NCI-H128 (cell line): ENCODE measurements around the gene SPTBN4.
A peak's percentile ranks its signal among the peaks of the same experiment; 100 is the strongest.
"Not testable (repeated sequence)": the region's sequence is repeated elsewhere in the genome, so short reads cannot be mapped to it uniquely, and the experiment has no call there.

Experiments
- DNase-seq: peaks from one replicate; lab custom pipeline; 2025; ENCODE audit not compliant: unreplicated experiment; lab: John Stamatoyannopoulos, UW

Gene SPTBN4

DNA sequence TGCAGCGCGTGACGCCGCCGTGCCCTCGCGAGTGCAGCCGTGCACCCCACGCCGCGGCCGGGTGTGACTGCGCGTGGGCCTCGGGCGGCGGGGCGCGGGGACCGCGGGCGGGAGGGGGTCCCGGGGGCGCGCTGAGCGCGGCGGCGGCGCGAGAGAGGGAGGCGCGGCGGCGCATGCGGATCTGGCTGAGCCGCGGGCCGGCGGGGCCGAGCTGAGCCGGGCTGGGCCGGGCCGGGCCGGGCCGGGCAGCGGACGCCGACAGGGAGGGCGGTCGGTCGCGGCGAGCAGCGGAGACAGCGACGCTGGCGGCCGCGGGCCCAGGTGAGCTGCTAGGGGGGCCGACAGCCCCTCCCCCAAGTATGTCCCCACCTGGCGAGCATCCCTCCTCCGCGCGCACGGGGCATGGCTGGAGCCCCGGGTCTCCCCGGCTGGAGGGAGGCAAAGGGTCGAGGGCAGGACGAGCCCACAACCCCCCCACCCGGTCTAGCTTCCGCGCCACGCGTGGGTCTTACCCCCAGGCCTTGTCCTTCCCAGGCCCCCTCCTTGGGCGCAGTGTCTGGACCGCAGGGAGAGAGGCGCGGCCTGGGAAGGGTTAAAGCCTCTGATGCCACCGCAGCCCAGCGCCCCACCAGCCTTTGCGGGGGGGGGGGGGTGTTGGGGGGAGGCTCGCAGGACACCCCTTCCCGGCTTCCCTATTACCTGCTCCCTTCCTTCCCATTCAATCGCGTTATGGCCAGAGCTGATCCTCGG is at the start of gene SPTBN4:
Gene SPTBN4 (plus strand): TSS at position 17 of the 750 bp plus-strand sequence. CDS start 5,621 bp downstream, outside the sequence.
- DNase-seq = no peak

DNA sequence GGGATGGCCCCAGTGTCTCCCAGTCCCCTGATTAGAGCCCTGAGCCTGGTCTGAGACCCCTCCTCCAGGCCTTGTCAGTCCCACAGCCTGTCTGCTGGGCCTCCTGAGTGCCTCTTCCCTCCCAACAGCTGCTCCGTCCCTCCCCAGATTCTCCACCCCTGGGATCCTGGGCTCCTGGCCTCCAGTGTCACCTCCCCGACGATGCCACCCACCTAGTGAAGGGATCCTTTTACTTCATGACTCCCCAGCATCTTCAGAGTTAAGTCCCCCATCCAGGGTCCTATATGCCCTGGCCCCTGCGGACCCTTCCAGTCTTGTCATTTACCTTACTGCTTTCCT is 49.2 kb upstream of the SPTBN4 start:
- no peak for DNase-seq

DNA sequence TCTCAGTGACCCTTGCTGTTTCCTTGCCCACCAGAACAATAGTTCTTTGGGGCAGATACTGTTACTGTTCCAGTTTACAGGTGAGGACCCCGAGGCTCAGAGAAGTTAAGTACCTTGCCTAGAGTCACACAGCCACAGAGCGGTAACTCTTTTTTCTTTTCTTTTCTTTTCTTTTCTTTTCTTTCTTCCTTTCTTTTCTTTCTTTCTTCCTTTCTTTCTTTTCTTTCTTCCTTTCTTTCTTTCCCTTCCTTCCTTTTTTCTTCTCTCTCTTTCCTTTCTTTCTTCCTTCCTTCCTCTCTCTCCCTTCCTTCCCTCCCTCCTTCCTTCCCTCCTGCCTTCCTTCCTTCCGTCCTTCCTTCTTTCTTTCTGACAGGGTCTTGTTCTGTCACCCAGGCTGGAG is 48.8 kb upstream of the SPTBN4 start:
- no peak for DNase-seq

DNA sequence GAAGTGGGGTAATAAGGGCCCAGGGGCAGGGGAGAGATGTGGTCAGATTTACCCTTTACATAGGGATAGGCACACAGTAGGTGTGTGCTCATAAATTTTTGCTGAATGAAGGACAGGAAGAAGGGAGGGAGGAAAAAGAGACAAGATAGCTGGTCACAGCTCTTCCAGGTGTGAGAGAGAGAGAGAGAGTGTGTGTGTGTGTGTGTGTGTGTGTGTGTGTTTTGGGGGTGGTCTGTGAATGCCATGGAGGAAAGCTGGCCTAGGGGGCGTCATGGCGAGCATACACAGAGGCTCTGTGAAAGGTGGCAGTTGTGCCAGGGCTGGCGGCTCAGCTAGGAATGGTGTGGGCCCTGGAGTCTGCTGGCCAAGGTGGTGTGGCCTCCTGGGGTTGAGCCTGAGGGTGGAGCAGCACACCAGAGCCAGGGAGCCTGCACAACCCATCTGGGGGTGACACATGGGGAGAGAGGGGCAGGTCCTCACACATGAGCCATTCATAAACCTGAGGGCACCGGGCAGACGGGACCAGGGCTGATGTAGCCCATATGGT is 47.7 kb upstream of the SPTBN4 start:
- no peak for DNase-seq

DNA sequence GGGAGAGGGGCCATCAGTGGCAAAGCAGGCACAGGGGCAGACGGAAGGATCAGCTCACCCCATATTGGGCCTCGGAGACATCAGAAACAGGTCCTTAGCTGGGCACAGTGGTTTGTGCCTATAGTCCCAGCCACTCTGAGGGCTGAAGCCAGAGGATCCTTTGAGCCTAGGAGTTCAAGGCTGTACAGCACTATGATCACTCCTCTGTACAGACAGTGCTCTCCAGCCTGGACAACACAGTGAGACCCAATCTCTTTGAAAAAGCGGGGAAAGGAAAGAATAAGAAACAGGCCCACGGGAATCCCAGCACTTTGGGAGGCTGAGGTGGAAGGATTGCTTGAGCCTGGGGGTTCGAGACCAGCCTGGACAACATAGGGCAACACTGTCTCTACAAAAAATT is 47.0 kb upstream of the SPTBN4 start:
- DNase-seq = no peak

DNA sequence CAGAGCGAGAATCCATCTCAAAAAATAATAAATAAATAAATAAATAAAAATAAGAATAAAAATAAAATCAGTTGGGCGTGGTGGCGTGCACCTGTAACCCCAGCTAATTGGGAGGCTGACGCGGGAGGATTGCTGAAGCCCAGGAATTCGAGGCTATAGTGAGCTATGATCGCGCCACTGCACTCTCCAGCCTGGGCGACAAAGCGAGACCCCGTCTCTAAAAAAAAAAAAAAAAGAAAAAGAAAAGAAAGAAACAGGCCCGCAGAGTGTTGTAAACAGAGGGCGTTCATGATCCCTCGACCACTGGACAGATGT is 46.4 kb upstream of the SPTBN4 start:
- no peak for DNase-seq

DNA sequence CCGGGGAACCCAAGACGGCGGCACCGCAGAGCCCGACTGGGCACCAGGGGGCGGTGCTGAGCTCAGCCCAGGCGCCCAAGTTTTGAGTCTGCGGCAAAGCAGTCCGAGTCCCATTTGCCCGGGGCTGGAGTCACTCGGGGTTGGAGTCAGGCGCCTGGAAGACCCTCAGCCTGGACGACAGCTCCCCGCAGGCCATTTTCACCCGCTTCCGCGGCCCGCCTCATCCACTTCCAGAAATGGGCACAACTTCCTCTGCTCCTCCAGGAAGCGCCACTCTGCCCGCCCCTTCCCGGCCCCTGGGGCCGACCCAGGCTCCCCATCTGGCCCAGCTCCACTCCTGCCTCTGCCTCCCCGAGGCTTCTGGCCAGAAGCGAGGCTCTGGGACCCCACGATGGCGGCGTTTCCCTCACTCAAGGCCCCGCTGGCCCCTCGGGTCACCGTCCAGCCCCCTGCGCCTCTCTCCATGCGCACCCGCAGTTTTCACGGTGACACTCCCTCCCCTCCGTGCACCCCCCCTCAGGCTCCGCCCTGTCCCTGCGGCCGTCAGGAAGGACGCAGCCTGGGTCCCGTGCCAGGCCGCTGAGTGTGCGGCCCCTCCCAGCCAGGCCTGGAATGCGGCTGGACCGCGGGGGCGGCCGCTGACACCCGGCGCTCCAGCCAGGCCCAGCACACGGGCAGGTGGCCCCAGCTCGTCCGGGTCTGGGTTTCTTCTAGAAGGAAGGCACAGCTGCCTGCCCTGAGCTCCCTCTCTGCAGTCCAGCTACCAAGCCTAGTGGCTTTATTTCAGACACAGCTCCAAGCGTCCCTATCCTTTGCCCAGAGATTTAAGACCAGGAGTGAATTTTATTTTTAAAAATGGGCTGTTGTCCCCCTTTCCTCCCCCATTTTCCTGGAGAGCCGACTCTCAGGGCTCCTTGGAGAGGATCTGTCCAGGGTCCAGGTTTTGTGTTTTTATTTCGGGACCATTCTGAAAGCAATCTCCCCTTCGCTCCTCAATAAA is 45.7 kb upstream of the SPTBN4 start:
- DNase-seq = peak; percentile 48

DNA sequence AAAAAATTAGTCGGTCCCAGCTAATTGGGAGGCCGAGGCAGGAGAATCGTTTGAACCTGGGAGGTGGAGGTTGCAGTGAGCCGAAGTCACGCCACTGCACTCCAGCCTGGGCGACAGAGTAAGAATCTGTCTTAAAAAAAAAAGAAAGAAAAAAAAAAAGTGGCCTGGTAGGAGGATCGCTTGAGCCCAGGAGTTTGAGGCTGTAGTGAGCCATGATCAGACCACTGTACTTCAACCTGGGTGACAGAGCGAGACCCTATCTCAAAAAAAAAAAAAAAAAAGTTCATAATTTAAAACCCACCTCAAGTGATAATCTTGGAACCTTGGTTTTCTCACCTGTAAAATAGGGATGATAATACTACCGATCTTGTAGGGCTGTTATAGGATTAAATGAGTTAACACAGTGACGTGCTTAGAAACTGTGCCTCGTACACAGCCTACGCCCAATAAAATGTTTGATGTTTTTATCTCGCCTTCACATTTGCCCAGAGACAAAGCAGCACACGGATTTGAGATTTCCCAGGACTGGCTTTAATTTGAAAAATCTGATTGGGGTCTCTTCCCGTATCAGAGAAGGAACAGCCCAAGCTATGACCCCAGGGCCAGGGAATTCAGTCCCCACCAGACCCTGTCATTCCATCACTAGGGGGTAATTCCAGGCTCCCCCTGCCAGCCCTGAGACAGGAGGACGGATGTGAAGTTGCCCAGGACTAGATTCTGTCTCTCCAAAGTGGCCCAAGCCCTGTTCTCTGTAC is 44.6 kb upstream of the SPTBN4 start:
- DNase-seq = no peak

DNA sequence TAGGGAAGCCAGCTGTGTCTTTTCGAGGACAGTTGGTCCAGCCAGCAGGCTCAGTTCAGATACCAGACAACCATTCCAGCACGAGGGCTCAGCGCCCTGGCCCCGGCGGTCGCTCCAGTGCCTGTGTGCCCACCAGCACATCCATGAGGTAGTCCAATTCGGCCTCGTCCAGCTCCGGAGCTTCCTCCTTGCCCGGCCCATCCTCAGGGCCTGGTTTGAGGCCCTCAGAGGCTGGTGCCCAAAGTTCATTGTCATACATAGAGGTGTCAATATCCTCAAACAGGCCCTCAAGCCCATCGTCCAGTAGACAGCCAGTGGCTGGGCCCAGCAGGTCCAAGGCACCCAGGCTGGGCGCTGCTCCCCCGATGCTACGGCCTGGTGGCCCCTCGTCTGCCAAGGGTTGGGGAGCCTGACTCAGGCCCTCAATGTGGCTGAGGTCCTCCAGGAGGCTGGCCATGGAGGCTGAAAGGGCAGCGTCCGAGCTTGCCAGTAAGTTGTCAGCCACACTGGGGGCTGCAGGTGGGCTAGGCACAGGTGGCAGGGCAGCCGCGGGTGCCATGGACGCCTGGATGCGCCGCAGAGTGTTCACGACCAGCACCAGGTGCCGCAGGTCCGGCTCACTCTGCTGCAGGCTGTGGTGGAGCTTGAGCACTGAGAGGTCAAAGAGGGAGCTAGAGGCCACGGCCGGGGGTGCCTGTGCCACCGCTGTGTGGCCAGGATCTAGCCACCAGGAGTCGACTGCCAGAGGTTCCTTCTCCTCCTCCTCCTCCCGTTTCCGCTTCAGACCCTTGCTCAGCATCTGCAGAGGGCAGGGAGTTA is 43.8 kb upstream of the SPTBN4 start:
- no peak for DNase-seq

DNA sequence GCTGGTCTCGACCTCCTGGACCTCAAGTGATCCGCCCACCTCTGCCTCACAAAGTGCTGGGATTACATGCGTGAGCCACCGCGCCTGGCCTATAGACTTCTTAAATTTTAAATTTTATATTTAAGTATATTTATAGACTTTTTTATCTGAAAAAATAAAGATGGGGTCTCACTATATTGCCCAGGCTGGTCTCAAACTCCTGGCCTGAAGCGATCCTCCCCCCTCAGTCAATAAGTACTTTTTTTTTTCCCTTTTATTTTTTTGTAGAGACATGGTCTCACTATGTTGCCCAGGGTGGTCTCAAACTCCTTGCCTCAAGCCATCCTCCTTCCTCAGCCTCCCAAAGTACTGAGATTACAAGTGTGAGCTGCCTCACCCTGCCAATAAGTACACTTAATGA is 42.9 kb upstream of the SPTBN4 start:
- no peak for DNase-seq

DNA sequence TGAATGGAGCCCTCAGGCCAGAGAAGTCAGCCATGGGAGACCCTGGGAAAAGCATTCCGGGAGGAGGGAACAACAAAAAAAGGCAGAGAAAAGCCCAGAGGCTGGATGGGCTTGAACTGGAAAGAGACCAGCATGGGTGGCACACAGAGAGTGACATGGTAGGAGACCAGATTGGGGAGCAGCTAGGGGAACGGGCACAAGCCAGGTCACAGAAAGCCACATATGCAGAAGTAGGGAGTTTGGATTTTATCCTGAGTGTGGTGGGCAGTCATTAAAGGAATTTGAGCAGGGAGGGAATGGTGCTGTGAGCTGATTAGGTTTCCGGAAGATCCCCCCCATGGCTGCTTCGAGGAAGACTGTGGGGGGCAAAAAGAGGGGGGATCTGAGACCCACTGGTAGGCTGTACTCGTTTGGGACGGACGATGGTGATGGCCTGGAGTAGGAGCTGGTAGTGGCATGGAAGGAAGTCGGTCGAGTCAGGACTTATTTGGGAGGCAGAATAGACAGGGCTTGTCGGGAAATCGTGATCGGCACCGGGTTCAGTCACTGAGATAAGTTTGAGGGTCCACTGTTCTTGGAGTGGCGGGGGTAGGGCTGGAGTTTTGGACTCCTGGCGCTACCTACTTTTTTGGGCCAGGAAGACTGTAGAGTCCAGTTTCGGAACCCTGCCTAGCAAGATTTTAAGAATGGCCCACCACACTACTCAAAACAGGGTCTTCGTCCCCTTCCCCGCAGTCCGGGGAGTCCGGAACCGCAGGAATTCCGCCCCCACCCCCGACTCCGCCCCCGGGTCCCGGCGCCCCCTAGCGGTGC is 42.0 kb upstream of the SPTBN4 start:
- no peak for DNase-seq

DNA sequence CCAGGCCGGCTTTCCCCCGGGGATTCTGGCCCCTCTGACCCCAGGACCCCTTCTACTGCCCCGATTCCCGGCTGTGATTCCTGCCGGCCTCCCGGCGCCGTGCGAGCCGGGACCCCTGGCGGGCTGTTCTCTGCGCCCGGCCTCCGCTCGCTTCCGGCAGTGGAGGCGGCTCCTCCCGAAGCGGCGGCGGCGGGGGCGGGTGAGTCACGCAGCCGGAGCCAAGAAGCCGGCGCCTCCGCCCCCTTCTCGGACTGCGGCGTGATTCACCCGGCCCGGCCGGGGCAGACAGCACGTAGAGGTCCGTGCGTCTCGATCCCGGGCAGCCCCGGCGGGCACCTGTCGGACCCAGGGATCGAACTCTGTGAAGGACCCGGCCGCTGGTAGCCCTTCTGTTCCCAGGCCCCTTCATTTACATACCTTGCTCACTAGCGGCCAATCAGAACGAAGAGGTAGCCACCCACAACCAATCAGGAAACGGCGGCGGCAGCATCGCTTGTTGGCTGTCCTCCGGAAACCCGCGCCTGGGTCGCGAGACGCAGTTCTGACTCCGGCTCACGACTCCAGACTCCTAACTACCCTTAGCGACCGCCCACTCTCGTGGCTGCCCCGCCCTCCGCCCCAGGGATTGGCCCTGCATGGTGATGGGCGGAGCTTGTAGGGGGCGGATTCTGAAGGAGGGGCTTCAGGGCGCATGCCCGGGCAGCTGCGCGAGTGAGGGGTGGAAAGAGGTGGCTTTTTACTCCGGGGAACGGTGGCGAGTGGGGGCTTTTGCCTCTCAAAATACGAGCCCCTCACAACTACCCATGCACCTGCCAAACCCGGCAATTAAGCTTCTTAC is 41.1 kb upstream of the SPTBN4 start, which contains the start of gene SERTAD1:
Gene SERTAD1 (minus strand): TSS at position 543 of the 838 bp plus-strand sequence. CDS start 2,446 bp downstream, outside the sequence.
- peak; percentile 98 for DNase-seq

DNA sequence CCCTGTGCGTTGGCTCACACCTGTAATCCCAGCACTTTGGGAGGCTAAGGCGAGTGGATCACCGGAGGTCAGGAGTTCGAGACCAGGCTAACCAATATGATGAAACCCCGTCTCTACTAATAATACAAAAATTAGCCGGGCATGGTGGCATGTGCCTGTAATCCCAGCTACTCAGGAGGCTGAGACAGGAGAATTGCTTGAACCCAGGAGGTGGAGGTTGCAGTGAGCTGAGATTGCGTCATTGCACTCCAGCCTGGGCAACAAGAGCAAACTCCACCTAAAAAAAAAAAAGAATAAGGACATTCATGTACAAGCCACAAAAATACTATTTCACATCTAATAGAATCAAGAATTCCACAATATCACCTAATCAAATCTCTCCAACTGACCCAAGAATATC is 38.6 kb upstream of the SPTBN4 start:
- not testable (repeated sequence) for DNase-seq

DNA sequence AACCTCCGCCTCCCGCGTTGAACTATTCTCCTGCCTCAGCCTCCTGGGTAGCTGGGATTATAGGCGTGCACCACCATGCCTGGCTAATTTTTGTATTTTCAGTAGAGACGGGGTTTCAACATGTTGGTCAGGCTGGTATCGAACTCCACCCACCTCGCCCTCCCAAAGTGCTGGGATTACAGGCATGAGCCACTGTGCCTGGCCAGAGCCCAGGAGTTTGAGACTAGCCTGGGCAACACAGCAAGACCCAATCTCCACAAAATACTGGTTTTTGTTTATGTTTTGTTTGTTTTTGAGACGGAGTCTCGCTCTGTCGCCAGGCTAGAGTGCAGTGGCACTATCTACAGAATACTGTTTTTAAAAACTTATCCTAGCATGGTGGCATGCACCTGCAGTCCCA is 36.6 kb upstream of the SPTBN4 start:
- DNase-seq = not testable (repeated sequence)

DNA sequence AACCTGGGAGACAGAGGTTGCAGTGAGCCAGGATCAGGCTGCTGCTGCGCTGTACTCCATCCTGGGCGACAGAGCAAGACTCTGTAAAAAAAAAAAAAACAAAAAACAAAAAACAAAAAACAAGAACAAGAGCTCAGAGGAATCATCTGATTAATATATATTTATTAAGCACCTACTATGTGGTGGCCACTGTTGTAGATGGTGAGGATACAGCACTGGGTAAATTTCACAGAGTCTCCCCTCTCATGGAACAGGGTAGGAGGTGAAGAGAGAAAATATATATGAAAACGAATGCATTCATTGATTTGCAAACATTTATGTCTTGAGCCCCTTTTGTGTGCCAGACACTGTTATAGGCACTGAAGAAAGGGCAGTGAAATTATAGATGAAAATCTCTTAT is 35.1 kb upstream of the SPTBN4 start:
- no peak for DNase-seq

DNA sequence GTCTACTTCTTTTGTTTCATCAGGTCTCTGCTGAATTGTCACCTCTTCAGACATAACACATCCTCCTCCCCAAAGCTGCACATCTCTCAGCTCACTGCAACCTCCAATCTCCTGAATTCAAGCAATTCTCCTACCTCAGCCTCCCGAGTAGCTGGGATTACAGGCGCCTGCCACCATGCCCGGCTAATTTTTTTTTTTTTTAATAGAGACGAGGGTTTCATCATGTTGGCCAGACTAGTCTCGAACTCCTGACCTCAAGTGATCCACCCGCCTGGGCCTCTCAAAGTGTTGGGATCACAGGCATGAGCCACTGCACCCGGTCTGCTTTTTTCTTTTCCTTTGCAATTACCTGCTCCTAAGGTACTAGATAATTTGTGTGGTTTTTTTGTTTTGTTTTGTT is 34.0 kb upstream of the SPTBN4 start:
- not testable (repeated sequence) for DNase-seq

DNA sequence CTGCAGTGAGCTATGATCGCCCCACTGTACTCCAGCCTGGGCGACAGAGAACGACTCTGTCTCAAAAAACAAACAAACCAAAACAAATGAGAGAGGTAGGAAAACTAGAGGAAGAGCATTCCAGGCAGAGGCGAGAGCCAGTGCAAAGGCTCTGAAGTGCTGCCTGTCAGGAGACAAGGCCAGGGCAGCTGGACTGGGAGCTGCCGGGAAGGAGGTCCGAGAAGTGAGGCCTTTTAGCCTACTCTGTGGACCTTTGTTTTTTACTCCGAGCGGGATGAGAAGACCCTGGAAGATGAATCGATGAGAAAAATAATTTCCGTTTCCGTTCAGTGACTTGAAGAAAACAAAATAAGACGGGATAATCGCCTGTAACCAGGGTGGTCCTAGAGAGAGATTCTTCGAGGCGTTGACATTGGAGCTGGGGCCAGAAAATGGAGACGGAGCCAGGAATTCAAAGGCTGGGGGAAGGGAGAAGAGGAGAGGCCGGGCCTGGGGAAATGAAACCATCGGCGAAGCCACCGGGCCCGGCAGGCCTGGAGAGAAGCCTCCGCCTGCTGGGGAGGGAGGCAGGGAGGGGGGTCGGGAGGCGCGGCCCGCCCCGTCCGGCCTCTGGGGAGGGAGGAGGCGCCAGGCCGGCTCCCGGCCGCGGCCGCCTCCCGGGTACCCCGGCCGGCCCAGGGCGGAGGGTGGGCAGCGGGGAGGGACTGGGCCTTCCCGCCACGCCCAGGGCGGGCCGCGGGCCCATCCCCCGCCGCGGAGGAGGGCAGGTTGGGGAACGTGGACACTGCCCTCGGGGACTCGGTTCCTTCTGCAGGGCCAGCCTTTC is 33.2 kb upstream of the SPTBN4 start:
- peak; percentile 37 for DNase-seq

DNA sequence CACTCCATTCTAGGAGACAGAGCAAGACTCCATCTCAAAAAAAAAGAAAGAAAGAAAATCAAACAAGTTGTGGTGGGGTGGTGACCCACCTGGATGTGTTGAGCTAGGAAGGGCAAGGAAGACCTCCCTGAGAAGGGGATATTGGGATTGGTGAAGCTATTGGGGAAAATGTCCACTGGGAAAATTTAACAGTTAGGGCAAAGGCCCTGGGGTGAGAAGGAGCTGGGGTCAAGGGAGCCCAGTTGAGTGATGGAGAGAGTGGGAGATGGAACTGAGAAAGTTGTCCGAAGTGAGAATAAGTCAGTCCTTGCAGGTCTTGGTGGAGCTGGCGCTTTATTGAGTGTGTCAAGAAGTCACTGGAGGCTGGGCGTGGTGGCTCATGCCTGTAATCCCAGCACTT is 28.5 kb upstream of the SPTBN4 start:
- DNase-seq = no peak
